Epithelial cell of proximal tubule (primary cell): Measurements from ENCODE around the gene EPHA6. TPM values are rescaled to one million over a fixed set of nuclear protein-coding genes. Genes with fewer than 3 reads are reported as not detected.

Experiments
- DNase-seq: peaks from one replicate; pipeline ENCODE4 v3.0.0-alpha.2; 2011; ENCODE audit warnings: low read depth
- H3K4me3 ChIP-seq: 2 replicates; pipeline ENCODE4 v1.5.1; 2011; ENCODE audit warnings: low read depth, mild to moderate bottlenecking, low read length
- total RNA-seq: library from RNA; depleted of rRNA; stranded (reverse); fragments of >200 nt; gene quantifications from 2 replicates; pipeline ENCODE4 v1.2.3, GENCODE V29; 2015
- TF ChIP-seq, protein P1 (sequence below): conservative IDR thresholded peaks from 2 replicates; pipeline ENCODE4 v1.5.1; 2012; ENCODE audit warnings: low read depth, mild to moderate bottlenecking, low read length

EPHA6 gene
- total RNA-seq, 1 donor from 2014 or later = 0.46 TPM

DNA sequence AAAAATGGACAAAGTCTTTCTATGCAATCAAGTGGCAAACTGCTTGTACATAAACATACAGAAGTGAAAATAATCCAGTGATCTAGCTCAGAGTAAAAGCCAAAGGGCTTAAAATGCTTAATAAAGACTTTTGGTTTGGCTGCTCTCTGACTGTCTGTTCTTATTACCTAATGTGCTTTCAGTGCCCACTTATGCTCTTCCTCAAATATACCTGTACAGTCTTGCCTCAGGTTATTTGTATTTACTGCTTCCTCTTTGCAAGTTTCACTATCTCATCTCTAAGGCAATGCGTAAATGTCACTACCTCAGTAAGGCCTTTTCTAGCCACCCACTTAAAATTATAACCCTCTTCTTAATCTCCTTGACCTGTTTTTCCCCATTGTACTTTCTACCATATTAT is 171.8 kb downstream of the EPHA6 start:
- TF ChIP-seq, protein P1, sequence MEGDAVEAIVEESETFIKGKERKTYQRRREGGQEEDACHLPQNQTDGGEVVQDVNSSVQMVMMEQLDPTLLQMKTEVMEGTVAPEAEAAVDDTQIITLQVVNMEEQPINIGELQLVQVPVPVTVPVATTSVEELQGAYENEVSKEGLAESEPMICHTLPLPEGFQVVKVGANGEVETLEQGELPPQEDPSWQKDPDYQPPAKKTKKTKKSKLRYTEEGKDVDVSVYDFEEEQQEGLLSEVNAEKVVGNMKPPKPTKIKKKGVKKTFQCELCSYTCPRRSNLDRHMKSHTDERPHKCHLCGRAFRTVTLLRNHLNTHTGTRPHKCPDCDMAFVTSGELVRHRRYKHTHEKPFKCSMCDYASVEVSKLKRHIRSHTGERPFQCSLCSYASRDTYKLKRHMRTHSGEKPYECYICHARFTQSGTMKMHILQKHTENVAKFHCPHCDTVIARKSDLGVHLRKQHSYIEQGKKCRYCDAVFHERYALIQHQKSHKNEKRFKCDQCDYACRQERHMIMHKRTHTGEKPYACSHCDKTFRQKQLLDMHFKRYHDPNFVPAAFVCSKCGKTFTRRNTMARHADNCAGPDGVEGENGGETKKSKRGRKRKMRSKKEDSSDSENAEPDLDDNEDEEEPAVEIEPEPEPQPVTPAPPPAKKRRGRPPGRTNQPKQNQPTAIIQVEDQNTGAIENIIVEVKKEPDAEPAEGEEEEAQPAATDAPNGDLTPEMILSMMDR = no peak
- no peak for DNase-seq
- no peak overlapping the region for H3K4me3 ChIP-seq

DNA sequence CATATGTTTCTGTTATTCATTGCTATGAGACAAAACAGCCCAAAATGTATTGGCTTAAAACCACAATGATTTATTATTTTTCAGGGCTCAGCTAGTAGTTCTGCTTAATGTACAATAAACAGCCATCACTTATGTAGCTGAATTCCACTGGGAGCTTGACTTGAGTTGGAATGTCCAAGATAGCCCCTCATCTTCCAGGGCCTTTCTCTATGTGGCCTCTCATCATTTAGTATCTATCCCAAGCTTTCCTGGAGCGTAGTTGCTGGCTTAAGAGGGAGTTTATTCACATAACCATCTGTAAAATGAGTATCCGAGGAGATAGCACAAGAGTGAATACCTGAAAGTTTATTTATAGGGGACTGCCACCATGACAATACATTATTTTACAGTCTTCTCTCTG is 176.8 kb downstream of the EPHA6 start:
- TF ChIP-seq, protein P1 = no peak
- DNase-seq = no peak

DNA sequence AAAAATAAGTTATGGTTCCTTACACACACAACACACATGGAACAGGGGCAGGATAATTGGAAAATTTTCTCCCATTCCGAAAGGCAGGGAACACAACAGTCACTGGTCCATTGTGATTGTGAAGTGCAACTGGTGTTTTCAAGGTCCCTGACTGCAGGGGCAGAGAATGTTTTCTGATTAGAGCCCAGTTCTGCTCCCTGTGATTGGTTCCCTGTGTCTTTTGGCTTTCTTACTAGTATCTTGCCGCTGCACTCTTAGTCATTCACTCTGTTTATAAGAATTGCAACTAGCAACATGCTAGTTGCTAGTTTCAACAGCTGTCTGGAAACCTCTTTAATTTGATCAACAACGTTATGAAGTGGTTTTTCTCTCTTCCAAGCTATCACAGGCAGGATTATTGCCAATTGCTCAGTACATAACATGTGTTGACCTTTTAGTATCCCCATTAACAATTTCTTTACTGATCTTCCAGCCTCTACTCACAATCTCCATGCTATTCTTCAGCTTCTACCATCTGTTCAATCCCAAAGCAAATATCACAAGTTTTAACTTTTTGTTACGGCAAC is 177.5 kb downstream of the EPHA6 start:
- no peak for DNase-seq
- H3K4me3 ChIP-seq = no peak overlapping the region
- TF ChIP-seq, protein P1 = no peak

More for the DNA sequence above, 176.8 kb downstream of the EPHA6 start:
- no peak overlapping the region for H3K4me3 ChIP-seq

DNA sequence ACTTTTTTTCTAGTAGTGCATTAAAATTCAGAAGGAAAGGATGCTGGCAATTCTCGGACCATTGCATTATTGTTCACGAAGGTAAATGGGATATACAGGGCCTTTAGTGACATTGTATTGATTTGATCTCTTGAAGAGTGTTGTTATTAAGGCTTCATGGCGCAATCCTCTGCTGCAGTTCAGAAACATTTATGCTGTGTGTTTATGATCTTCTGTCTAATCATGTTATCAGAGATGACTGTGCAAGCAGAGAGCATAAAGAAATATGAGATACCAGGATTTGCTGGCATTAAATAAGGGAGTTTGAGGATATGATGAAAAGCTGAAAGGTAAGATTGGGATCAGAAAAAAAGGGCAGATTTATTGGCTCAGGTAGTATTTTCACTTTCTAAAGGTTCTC is 180.6 kb downstream of the EPHA6 start:
- TF ChIP-seq, protein P1 = no peak
- no peak for DNase-seq
- no peak overlapping the region for H3K4me3 ChIP-seq

DNA sequence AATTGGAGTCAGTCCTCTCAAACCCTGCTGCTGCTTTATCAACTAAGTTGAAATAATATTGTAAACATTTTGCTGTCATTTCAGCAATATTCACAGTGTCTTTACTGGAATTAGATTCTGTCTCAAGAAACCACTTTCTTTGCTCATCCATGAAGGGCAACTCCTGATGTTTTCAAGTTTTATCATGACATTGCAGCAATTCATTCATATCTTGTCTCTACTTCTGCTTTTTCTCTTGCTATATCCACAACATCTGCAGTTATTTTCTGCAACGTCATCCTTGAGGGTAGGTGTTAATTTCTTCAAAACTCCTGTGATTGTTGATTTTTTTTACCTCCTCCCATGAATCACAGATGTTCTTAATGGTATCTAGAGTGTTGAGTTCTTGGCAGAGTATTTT is 181.6 kb downstream of the EPHA6 start:
- no peak for DNase-seq
- TF ChIP-seq, protein P1 = no peak
- no peak overlapping the region for H3K4me3 ChIP-seq

DNA sequence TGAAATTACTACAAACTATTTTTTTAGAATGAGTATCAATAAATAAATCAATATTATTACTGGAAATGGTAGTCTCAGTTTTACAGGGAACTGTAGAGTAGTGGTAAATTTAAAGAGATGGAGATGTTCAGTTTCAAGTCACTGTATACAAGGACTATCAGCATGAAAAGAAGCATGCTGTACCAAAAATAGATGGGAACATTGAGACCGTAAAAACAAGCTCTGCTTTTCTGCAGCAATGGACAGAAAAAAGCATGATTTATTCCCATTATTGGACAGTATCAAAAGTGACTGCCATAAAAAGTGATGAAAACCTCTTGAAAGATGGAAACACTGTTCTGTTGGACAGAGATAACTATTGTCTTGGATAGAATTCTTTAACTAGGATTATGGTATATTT is 187.2 kb downstream of the EPHA6 start:
- no peak overlapping the region for H3K4me3 ChIP-seq
- TF ChIP-seq, protein P1 = no peak
- no peak for DNase-seq

DNA sequence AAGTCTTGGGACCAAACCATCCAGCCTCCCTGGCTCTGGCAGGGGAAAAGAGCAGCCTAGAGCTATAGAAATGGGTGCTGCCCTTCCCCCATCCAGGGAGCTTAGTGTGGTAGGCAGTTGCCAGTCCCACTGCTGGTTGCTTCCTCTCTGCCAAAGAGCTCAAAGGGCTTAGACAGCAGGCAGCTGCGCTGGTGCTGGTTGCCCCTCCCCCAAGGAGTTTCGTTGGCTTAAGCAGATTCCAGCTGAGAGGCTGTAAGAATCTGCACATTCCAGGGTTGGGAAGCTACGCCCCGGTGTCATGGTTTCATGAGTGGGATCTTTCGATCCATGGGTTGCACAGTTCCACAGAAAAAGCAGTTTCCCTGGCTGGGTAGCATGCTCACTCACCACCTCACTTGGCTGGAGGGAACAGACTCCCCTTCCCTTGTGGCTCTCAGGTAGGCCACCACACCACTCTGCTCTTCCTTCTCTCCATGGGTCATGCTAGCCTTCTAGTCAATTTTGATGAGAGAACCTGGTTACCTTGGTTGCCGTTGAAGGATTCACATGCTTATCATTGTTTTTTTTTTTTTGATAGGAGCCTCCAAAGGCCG is 195.1 kb downstream of the EPHA6 start:
- TF ChIP-seq, protein P1 = no peak
- DNase-seq = no peak

More for the DNA sequence above, 195.1 kb downstream of the EPHA6 start:
- H3K4me3 ChIP-seq = no peak overlapping the region
